Dendritic cell treated with granulocyte-macrophage colony-stimulating factor and Interleukin-4, amounts not matched to agents 40 ng/mL and 50 ng/mL, for 4 days (primary cell): ENCODE data around the gene CSTPP1.
"Not testable (repeated sequence)": the region's sequence is repeated elsewhere in the genome, so short reads cannot be mapped to it uniquely, and the experiment has no call there.

Experiments used
- H3K27ac Mint-ChIP-seq: one replicate; pipeline ENCODE4 v1.8.0; 2022; ENCODE audit warnings: mild to moderate bottlenecking, mixed read lengths
- H3K27me3 Mint-ChIP-seq: one replicate; pipeline ENCODE4 v1.8.0; 2022; ENCODE audit warnings: mild to moderate bottlenecking, mixed read lengths
- H3K36me3 Mint-ChIP-seq: one replicate; pipeline ENCODE4 v1.8.0; 2022; ENCODE audit warnings: low read depth, mixed read lengths
- H3K4me1 Mint-ChIP-seq: one replicate; pipeline ENCODE4 v1.8.0; 2022; ENCODE audit warnings: low read depth, mixed read lengths
- H3K4me3 Mint-ChIP-seq: one replicate; pipeline ENCODE4 v1.8.0; 2022; ENCODE audit warnings: mild to moderate bottlenecking, moderate library complexity, mixed read lengths
- H3K9me3 Mint-ChIP-seq: one replicate; pipeline ENCODE4 v1.8.0; 2022; ENCODE audit warnings: mixed read lengths
- intact Hi-C: fragments of 100-400 bp; cut with micrococcal nuclease; formaldehyde crosslinking; loops from one replicate; pipeline ENCODE4 v1.15.0; 2022

CSTPP1 gene

DNA sequence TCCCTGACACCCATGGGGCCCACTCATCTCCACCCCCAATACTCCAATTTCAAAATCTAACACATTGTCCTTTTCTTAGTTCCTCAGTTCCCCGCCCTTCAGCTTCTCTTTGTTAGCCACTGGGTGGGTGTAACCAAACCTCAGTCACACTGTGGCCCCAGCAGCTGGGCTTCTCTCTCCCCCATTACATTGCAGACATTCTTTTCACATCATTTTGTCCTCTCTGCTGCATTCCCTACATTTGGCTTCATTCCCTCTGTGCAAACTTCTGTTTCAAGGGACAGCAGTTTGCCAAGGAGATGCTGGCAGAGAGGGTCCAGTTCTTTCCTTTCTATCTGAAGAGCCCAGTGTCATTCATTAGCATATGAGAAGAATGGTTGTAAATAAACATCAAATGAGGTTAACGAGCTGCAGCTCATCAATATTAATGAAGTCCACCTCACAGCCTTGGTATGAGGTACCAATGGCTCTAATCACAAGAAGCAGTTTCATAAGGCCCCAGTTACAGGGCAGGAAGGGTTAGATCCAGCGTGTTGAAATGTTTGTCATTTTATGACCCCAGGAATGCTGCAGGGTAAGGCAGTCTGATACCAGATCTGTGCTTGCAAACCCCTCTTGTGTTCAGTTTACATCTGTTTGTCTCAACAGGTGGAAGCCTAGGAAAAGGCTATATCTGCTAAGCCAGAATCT is 167.8 kb downstream of the CSTPP1 start:
- no peaks in the 10 kb centered on the region for H3K36me3 Mint-ChIP-seq
- H3K27ac Mint-ChIP-seq: no peak overlapping the region
- H3K9me3 Mint-ChIP-seq: no peaks in the 10 kb centered on the region
- no peaks in the 10 kb centered on the region for H3K27me3 Mint-ChIP-seq
- intact Hi-C loops: no loop called here
- H3K4me1 Mint-ChIP-seq: peaks cover 8% of the 10 kb centered on the region
- H3K4me3 Mint-ChIP-seq: no peak overlapping the region

DNA sequence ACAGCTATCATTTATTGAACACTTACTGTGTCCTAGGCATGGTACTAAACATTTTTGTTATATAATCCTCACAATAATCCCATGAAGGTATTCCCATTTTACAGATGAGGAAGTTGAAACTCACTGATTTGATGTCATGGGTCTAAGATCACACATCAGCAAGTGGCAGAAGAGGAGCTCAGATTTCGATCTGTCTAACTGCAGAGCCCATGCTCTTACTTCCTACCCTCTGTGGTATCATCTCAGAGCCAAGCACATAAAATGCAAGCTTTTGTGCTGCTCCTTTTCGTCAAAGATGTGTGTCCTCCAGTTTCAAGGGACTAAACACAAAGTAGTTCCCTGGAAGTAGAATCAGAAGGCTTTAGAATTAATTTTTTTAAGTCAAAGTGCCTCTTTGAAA is 169.0 kb downstream of the CSTPP1 start:
- no peak overlapping the region for H3K4me3 Mint-ChIP-seq
- no peaks in the 10 kb centered on the region for H3K36me3 Mint-ChIP-seq
- no peaks in the 10 kb centered on the region for H3K27me3 Mint-ChIP-seq
- H3K27ac Mint-ChIP-seq: no peak overlapping the region
- H3K9me3 Mint-ChIP-seq: no peaks in the 10 kb centered on the region
- intact Hi-C loops: no loop called here
- H3K4me1 Mint-ChIP-seq: peaks cover 8% of the 10 kb centered on the region

- H3K9me3 Mint-ChIP-seq: no peaks in the 10 kb centered on the region
- peaks cover 8% of the 10 kb centered on the region for H3K4me1 Mint-ChIP-seq
- intact Hi-C loops: no loop called here
- H3K36me3 Mint-ChIP-seq: no peaks in the 10 kb centered on the region
- H3K4me3 Mint-ChIP-seq: no peak overlapping the region
- no peak overlapping the region for H3K27ac Mint-ChIP-seq
- H3K27me3 Mint-ChIP-seq: no peaks in the 10 kb centered on the region
Measured at GRCh38 chr11:47105974-47106373, 169.4 kb downstream of the CSTPP1 start.

DNA sequence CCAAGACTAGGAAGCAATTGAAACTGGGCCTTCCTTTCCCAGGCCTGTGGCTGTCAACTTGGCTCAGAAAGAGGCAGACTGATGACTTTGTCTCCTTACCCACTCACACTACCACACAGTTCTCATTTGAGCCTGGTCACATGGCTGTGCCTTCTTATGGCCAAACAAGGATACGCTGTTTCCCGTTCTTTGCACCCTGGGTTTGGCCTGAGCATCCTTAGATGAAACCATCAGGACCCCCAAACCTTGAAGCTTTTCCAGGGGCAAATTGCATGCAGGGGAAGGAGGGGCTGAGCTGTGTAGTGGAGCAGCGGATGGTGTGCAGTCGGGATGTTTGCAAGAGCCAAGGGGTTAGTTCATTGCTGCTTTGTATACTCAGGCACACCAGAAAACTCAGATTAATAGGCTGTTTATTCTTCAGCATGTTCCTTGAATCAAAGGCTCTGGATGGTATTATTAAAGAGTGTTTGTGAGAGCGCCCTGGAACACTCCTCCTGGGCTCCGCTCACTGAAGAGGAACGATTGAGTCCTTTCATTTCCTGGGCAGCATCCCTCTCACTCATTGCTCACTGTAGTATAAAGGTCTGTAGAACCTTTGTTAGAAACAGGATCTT is 170.3 kb downstream of the CSTPP1 start:
- no peaks in the 10 kb centered on the region for H3K27me3 Mint-ChIP-seq
- H3K36me3 Mint-ChIP-seq: no peaks in the 10 kb centered on the region
- H3K27ac Mint-ChIP-seq: no peak overlapping the region
- intact Hi-C loops: no loop called here
- peaks cover 8% of the 10 kb centered on the region for H3K4me1 Mint-ChIP-seq
- no peak overlapping the region for H3K4me3 Mint-ChIP-seq
- H3K9me3 Mint-ChIP-seq: no peaks in the 10 kb centered on the region

GRCh38 chr11:47107744-47108143 is 171.2 kb downstream of the CSTPP1 start:
- no peak overlapping the region for H3K27ac Mint-ChIP-seq
- no peaks in the 10 kb centered on the region for H3K27me3 Mint-ChIP-seq
- peaks cover 8% of the 10 kb centered on the region for H3K4me1 Mint-ChIP-seq
- intact Hi-C loops: no loop called here
- H3K36me3 Mint-ChIP-seq: no peaks in the 10 kb centered on the region
- H3K9me3 Mint-ChIP-seq: no peaks in the 10 kb centered on the region
- no peak overlapping the region for H3K4me3 Mint-ChIP-seq

DNA sequence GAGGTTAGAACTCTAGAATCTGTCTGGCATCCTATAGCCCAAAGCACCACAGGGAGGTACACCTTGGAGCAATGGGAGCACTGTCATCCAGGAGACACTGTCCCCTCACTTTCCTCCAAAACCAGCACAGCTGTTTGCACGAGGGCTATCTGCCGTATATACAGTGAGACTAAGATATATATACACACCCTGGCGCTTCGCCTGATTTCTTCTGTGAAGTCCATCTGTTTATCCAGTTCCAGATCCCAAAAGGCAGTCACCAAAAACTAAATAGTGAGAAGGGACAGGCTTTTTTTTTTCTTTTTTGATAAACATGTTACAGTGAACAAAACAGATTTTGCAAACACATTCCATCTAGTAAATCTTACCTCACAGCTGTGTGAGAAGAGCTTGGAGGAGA is 171.7 kb downstream of the CSTPP1 start:
- H3K36me3 Mint-ChIP-seq: no peaks in the 10 kb centered on the region
- no peak overlapping the region for H3K4me3 Mint-ChIP-seq
- no peaks in the 10 kb centered on the region for H3K27me3 Mint-ChIP-seq
- intact Hi-C loops: no loop called here
- H3K27ac Mint-ChIP-seq: no peak overlapping the region
- H3K9me3 Mint-ChIP-seq: no peaks in the 10 kb centered on the region
- H3K4me1 Mint-ChIP-seq: peaks cover 8% of the 10 kb centered on the region

- H3K4me1 Mint-ChIP-seq: peaks cover 4% of the 10 kb centered on the region
- intact Hi-C loops: no loop called here
- H3K4me3 Mint-ChIP-seq: no peak overlapping the region
- no peak overlapping the region for H3K27ac Mint-ChIP-seq
- H3K36me3 Mint-ChIP-seq: no peaks in the 10 kb centered on the region
- no peaks in the 10 kb centered on the region for H3K27me3 Mint-ChIP-seq
- no peaks in the 10 kb centered on the region for H3K9me3 Mint-ChIP-seq
Measured at GRCh38 chr11:47109051-47109726, 172.6 kb downstream of the CSTPP1 start.

GRCh38 chr11:47109727-47110246 is 173.2 kb downstream of the CSTPP1 start:
- Mint-ChIP-seq H3K9me3 (no peaks in the 10 kb centered on the region), H3K27me3 (no peaks in the 10 kb centered on the region), H3K36me3 (no peaks in the 10 kb centered on the region), H3K4me3 (no peak overlapping the region), H3K4me1 (no peaks in the 10 kb centered on the region), H3K27ac (no peak overlapping the region)
- intact Hi-C loops: no loop called here

- Mint-ChIP-seq H3K36me3 (no peaks in the 10 kb centered on the region), H3K9me3 (no peaks in the 10 kb centered on the region), H3K4me3 (no peak overlapping the region), H3K4me1 (no peaks in the 10 kb centered on the region), H3K27me3 (no peaks in the 10 kb centered on the region), H3K27ac (no peak overlapping the region)
- intact Hi-C loops: no loop called here
Measured at GRCh38 chr11:47111318-47111804, 174.8 kb downstream of the CSTPP1 start.

- H3K9me3 Mint-ChIP-seq, H3K27ac Mint-ChIP-seq, H3K4me1 Mint-ChIP-seq, H3K4me3 Mint-ChIP-seq, H3K36me3 Mint-ChIP-seq, intact Hi-C loops, H3K27me3 Mint-ChIP-seq: not testable (repeated sequence)
Measured at GRCh38 chr11:47112941-47113340, 176.4 kb downstream of the CSTPP1 start.

DNA sequence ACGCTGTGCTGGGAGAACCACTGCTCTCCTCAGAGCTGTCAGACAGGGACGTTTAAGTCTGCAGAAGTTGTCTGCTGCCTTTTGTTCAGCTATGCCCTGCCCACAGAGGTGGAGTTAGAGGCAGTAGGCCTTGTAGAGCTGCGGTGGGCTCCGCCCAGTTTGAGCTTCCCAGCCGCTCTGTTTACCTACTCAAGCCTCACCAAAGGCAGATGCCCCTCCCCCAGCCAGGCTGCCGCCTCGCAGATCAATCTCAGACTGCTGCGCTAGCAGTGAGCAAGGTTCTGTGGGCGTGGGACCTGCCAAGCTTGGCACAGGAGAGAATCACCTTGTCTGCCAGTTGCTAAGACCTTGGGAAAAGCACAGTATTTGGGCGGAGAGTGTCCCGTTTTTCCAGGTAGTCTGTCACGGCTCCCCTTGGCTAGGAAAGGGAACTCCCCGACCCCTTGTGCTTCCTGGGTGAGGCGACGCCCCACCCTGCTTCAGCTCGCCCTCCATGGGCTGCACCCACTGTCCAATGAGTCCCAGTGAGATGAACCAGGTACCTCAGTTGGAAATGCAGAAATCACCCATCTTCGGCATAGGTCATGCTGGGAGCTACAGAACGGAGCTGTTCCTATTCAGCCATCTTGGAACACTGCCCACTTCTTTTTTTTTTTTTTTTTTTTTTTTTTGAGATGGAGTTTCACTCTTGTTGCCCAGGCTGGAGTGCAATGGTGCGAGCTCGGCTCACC is 182.6 kb downstream of the CSTPP1 start:
- H3K4me1 Mint-ChIP-seq, H3K36me3 Mint-ChIP-seq, H3K9me3 Mint-ChIP-seq, intact Hi-C loops, H3K27ac Mint-ChIP-seq, H3K27me3 Mint-ChIP-seq, H3K4me3 Mint-ChIP-seq: not testable (repeated sequence)

- Mint-ChIP-seq H3K4me3 (no peak overlapping the region), H3K36me3 (no peaks in the 10 kb centered on the region), H3K4me1 (no peaks in the 10 kb centered on the region), H3K9me3 (no peaks in the 10 kb centered on the region), H3K27me3 (no peaks in the 10 kb centered on the region), H3K27ac (no peak overlapping the region)
- intact Hi-C loops: no loop called here
Measured at GRCh38 chr11:47121056-47121455, 184.5 kb downstream of the CSTPP1 start.

DNA sequence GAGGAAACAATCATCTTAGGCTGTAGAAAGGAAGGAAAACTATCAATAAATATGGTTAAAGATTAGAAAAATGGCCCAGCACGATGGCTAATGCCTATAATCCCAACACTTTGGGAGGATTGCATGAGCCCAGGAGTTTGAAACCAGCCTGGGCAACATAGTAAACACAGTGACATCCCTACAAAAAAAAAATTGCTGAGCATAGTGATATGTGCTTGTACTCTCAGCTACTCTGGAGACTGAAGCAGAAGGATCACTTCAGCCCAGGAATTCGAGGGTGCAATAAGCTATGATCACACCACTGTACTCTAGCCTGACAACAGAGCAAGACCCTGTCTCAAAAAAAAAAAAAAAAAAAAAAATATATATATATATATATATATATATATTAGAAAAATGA is 185.2 kb downstream of the CSTPP1 start:
- no peak overlapping the region for H3K27ac Mint-ChIP-seq
- no peaks in the 10 kb centered on the region for H3K36me3 Mint-ChIP-seq
- H3K9me3 Mint-ChIP-seq: no peaks in the 10 kb centered on the region
- no peak overlapping the region for H3K4me3 Mint-ChIP-seq
- H3K27me3 Mint-ChIP-seq: no peaks in the 10 kb centered on the region
- intact Hi-C loops: no loop called here
- H3K4me1 Mint-ChIP-seq: no peaks in the 10 kb centered on the region

GRCh38 chr11:47123094-47123493 is 186.5 kb downstream of the CSTPP1 start:
- no peaks in the 10 kb centered on the region for H3K36me3 Mint-ChIP-seq
- H3K27ac Mint-ChIP-seq: no peak overlapping the region
- H3K9me3 Mint-ChIP-seq: no peaks in the 10 kb centered on the region
- no peaks in the 10 kb centered on the region for H3K27me3 Mint-ChIP-seq
- H3K4me3 Mint-ChIP-seq: no peak overlapping the region
- intact Hi-C loops: no loop called here
- no peaks in the 10 kb centered on the region for H3K4me1 Mint-ChIP-seq
